Astrocyte (in vitro differentiated cells and primary cell): ENCODE measurements around the gene SYNGR1. TPM values are rescaled to one million over a fixed set of nuclear protein-coding genes. Genes with fewer than 3 reads are reported as not detected.
A peak's percentile ranks its signal among the peaks of the same experiment; 100 is the strongest.

Source experiments
- DNase-seq: peaks from one replicate; pipeline ENCODE4 v3.0.0-alpha.2; 2010; ENCODE audit warnings: low read depth
- FAIRE-seq: peaks from 2 replicates; lab custom pipeline; 2011; peaks lifted over from hg19 to GRCh38; lab: Jason Lieb, UNC
- H2AFZ ChIP-seq: 2 replicates; pipeline ENCODE4 v1.6.0; 2012; ENCODE audit warnings: low read depth, low read length, inconsistent platforms
- H3K27ac ChIP-seq: 2 replicates; pipeline ENCODE4 v1.5.1; 2011; ENCODE audit warnings: low read depth, low read length, inconsistent platforms
- H3K27me3 ChIP-seq: 2 replicates; pipeline ENCODE4 v1.6.0; 2011; ENCODE audit warnings: low read length, inconsistent platforms; ENCODE audit not compliant: insufficient read depth
- H3K36me3 ChIP-seq: 2 replicates; pipeline ENCODE4 v1.5.1; 2011; ENCODE audit warnings: low read length, inconsistent platforms; ENCODE audit not compliant: insufficient read depth
- H3K4me1 ChIP-seq: 2 replicates; pipeline ENCODE4 v1.5.1; 2011; ENCODE audit warnings: low read length, inconsistent platforms; ENCODE audit not compliant: insufficient read depth
- H3K4me2 ChIP-seq: 2 replicates; pipeline ENCODE4 v1.6.0; 2012; ENCODE audit warnings: low read length, inconsistent platforms
- H3K4me3 ChIP-seq: 2 replicates; pipeline ENCODE4 v1.5.1; 2011; ENCODE audit warnings: low read depth, mild to moderate bottlenecking, low read length, inconsistent platforms; ENCODE audit not compliant: insufficient read depth
- H3K79me2 ChIP-seq: 2 replicates; pipeline ENCODE4 v1.6.0; 2012; ENCODE audit warnings: mild to moderate bottlenecking, low read length, inconsistent platforms; ENCODE audit not compliant: insufficient read depth
- H3K9ac ChIP-seq: 2 replicates; pipeline ENCODE4 v1.6.0; 2012; ENCODE audit warnings: mild to moderate bottlenecking, low read length, inconsistent platforms
- H3K9me3 ChIP-seq: 2 replicates; pipeline ENCODE4 v1.5.1; 2012; ENCODE audit warnings: low read depth, mild to moderate bottlenecking, low read length, inconsistent platforms; ENCODE audit not compliant: insufficient read depth
- H4K20me1 ChIP-seq: 2 replicates; pipeline ENCODE4 v1.6.0; 2012; ENCODE audit warnings: low read length, inconsistent platforms; ENCODE audit not compliant: insufficient read depth
- H3K27ac Mint-ChIP-seq: one replicate; pipeline ENCODE4 v1.8.0; 2021; ENCODE audit warnings: mild to moderate bottlenecking, mixed read lengths; ENCODE audit not compliant: unreplicated experiment
- H3K27me3 Mint-ChIP-seq: one replicate; pipeline ENCODE4 v1.8.0; 2021; ENCODE audit warnings: low read depth, mixed read lengths; ENCODE audit not compliant: unreplicated experiment
- H3K36me3 Mint-ChIP-seq: one replicate; pipeline ENCODE4 v1.8.0; 2021; ENCODE audit warnings: low read depth, mixed read lengths; ENCODE audit not compliant: unreplicated experiment
- H3K4me1 Mint-ChIP-seq: one replicate; pipeline ENCODE4 v1.8.0; 2021; ENCODE audit warnings: low read depth, mixed read lengths; ENCODE audit not compliant: unreplicated experiment
- H3K4me3 Mint-ChIP-seq: one replicate; pipeline ENCODE4 v1.8.0; 2021; ENCODE audit warnings: mild to moderate bottlenecking, moderate library complexity, mixed read lengths; ENCODE audit not compliant: unreplicated experiment
- H3K9me3 Mint-ChIP-seq: one replicate; pipeline ENCODE4 v1.8.0; 2021; ENCODE audit warnings: mild to moderate bottlenecking, mixed read lengths; ENCODE audit not compliant: unreplicated experiment
- CTCF ChIP-seq: IDR thresholded peaks from 2 replicates; pipeline ENCODE4 v1.5.1; 2011; ENCODE audit warnings: low read depth, mild to moderate bottlenecking, inconsistent platforms, low read length, moderate library complexity; ENCODE audit not compliant: insufficient read depth
- EZH2 ChIP-seq: IDR thresholded peaks from 2 replicates; pipeline ENCODE4 v1.6.1; 2012; ENCODE audit warnings: mild to moderate bottlenecking, low read length, inconsistent platforms; ENCODE audit not compliant: insufficient read depth
- total RNA-seq: library from RNA; stranded (reverse); gene quantifications from 2 replicates; pipeline ENCODE4 v1.2.1, GENCODE V29; 2021

SYNGR1 gene
- total RNA-seq, 1 donor from 2014 or later, result 12.0 TPM

GRCh38 chr22:39301108-39301507, 48.7 kb upstream of the SYNGR1 start:
- H3K27ac Mint-ChIP-seq, result peak overlapping the region; percentile 37
- peaks cover 13% of the 10 kb centered on the region for H3K4me1 Mint-ChIP-seq
- no peaks in the 10 kb centered on the region for H3K36me3 Mint-ChIP-seq

GRCh38 chr22:39301926-39302325, 47.9 kb upstream of the SYNGR1 start:
- Mint-ChIP-seq H3K27me3 (peaks cover 7% of the 10 kb centered on the region), H3K27ac (no peak overlapping the region), H3K36me3 (peaks cover 4% of the 10 kb centered on the region), H3K4me3 (no peak overlapping the region), H3K9me3 (peaks cover 3% of the 10 kb centered on the region), H3K4me1 (peaks cover 13% of the 10 kb centered on the region)
- no peak overlapping the region for H3K9ac ChIP-seq
- no peaks in the 10 kb centered on the region for H3K27me3 ChIP-seq
- H4K20me1 ChIP-seq, result no peaks in the 10 kb centered on the region
- H3K27ac ChIP-seq, result no peak overlapping the region
- H3K4me2 ChIP-seq, result no peak overlapping the region
- no peak for DNase-seq
- no peak overlapping the region for H2AFZ ChIP-seq
- no peak for TF ChIP-seq CTCF
- TF ChIP-seq EZH2, result no peak
- peaks cover 22% of the 10 kb centered on the region for H3K4me1 ChIP-seq
- no peak overlapping the region for H3K4me3 ChIP-seq
- H3K79me2 ChIP-seq, result no peaks in the 10 kb centered on the region
- FAIRE-seq, result no peak
- no peaks in the 10 kb centered on the region for H3K9me3 ChIP-seq
- H3K36me3 ChIP-seq, result peaks cover 4% of the 10 kb centered on the region

More at GRCh38 chr22:39301108-39301507, 48.7 kb upstream of the SYNGR1 start:
- no peak for FAIRE-seq
- Histone ChIP-seq H3K4me1 (peaks cover 23% of the 10 kb centered on the region), H3K27me3 (no peaks in the 10 kb centered on the region), H3K27ac (no peak overlapping the region), H3K4me2 (no peak overlapping the region), H4K20me1 (no peaks in the 10 kb centered on the region), H3K9ac (no peak overlapping the region), H2AFZ (no peak overlapping the region), H3K9me3 (no peaks in the 10 kb centered on the region), H3K79me2 (no peaks in the 10 kb centered on the region), H3K36me3 (no peaks in the 10 kb centered on the region), H3K4me3 (no peak overlapping the region)
- DNase-seq, result no peak
- peaks cover 7% of the 10 kb centered on the region for H3K27me3 Mint-ChIP-seq
- TF ChIP-seq CTCF (no peak), EZH2 (no peak)
- H3K9me3 Mint-ChIP-seq, result peaks cover 5% of the 10 kb centered on the region
- no peak overlapping the region for H3K4me3 Mint-ChIP-seq

GRCh38 chr22:39302431-39302960, 47.3 kb upstream of the SYNGR1 start:
- Histone ChIP-seq H3K27ac (no peak overlapping the region), H3K4me2 (no peak overlapping the region), H2AFZ (no peak overlapping the region), H3K9ac (no peak overlapping the region), H3K36me3 (peaks cover 4% of the 10 kb centered on the region), H3K27me3 (no peaks in the 10 kb centered on the region), H3K4me3 (no peak overlapping the region), H3K79me2 (no peaks in the 10 kb centered on the region), H4K20me1 (no peaks in the 10 kb centered on the region), H3K9me3 (no peaks in the 10 kb centered on the region), H3K4me1 (peaks cover 16% of the 10 kb centered on the region)
- Mint-ChIP-seq H3K36me3 (peaks cover 6% of the 10 kb centered on the region), H3K27ac (no peak overlapping the region), H3K27me3 (peaks cover 7% of the 10 kb centered on the region), H3K4me3 (no peak overlapping the region), H3K9me3 (peaks cover 3% of the 10 kb centered on the region), H3K4me1 (peaks cover 13% of the 10 kb centered on the region)
- TF ChIP-seq CTCF, result no peak
- TF ChIP-seq EZH2, result no peak
- DNase-seq, result no peak
- FAIRE-seq, result no peak
